Stimulated activated CD8-positive, alpha-beta memory T cell treated with anti-CD3 and anti-CD28 coated beads, Interleukin-12 subunit alpha, Interleukin-12 subunit beta, amount 100 ng/mL, for 24 hours (primary cell): ENCODE results near the gene EIF4B.

Source experiments
- DNase-seq: peaks from one replicate; pipeline ENCODE4 v3.0.0-alpha.2; 2020; ENCODE audit errors: extremely low read depth

EIF4B gene

GRCh38 chr12:53058674-53059433 lies 52.6 kb downstream of the EIF4B start:
- DNase-seq: no peak

DNA sequence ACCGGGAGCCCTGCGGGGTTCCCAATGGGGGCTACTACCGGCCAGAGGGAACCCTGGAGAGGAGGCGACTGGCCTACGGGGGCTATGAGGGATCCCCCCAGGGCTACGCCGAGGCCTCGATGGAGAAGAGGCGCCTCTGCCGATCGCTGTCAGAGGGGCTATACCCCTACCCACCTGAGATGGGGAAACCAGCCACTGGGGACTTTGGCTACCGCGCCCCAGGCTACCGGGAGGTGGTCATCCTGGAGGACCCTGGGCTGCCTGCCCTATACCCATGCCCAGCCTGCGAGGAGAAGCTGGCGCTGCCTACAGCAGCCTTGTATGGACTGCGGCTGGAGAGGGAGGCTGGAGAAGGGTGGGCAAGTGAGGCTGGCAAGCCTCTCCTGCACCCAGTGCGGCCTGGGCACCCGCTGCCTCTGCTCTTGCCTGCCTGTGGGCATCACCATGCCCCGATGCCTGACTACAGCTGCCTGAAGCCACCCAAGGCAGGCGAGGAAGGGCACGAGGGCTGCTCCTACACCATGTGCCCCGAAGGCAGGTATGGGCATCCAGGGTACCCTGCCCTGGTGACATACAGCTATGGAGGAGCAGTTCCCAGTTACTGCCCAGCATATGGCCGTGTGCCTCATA lies 53.3 kb downstream of the EIF4B start:
- no peak for DNase-seq

- DNase-seq: no peak
These were observed 53.9 kb downstream of the EIF4B start for GRCh38 chr12:53060064-53060720.

DNA sequence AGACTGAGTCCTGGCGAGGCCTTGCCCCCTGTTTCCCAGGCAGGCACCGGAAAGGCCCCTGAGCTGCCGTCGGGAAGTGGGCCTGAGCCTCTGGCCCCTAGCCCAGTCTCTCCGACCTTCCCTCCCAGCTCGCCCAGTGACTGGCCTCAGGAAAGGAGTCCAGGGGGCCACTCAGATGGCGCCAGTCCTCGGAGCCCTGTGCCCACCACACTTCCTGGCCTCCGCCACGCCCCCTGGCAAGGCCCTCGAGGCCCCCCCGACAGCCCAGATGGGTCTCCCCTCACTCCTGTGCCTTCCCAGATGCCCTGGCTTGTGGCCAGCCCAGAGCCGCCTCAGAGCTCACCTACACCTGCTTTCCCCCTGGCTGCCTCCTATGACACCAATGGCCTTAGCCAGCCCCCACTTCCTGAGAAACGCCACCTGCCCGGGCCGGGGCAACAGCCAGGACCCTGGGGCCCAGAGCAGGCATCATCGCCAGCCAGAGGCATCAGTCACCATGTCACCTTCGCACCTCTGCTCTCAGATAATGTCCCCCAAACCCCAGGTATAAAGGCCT lies 54.5 kb downstream of the EIF4B start:
- DNase-seq: no peak

DNA sequence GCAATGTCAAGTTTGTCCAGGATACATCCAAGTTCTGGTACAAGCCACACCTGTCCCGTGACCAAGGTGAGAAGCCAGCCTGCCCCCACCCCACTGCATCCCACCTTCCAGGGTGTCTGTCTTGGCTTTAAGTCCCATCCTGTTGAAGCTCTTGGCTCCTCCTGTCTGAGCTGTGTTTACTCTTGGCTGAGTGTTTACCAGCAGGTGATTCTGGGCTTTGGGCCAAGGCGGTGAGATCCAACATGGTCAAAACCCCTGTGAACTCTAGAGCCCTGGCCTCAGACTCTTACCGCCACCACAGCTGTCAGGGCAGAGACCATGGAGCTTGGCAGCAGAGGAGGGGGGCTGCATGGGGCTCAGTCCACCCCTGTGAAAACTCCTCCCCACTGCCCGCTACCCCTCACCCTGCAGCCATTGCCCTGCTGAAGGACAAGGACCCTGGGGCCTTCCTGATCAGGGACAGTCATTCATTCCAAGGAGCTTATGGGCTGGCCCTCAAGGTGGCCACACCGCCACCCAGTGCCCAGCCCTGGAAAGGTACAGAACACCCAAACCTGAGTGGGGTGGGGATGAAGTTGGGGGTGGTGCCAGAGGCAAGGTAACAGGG lies 55.3 kb downstream of the EIF4B start:
- DNase-seq: no peak

DNA sequence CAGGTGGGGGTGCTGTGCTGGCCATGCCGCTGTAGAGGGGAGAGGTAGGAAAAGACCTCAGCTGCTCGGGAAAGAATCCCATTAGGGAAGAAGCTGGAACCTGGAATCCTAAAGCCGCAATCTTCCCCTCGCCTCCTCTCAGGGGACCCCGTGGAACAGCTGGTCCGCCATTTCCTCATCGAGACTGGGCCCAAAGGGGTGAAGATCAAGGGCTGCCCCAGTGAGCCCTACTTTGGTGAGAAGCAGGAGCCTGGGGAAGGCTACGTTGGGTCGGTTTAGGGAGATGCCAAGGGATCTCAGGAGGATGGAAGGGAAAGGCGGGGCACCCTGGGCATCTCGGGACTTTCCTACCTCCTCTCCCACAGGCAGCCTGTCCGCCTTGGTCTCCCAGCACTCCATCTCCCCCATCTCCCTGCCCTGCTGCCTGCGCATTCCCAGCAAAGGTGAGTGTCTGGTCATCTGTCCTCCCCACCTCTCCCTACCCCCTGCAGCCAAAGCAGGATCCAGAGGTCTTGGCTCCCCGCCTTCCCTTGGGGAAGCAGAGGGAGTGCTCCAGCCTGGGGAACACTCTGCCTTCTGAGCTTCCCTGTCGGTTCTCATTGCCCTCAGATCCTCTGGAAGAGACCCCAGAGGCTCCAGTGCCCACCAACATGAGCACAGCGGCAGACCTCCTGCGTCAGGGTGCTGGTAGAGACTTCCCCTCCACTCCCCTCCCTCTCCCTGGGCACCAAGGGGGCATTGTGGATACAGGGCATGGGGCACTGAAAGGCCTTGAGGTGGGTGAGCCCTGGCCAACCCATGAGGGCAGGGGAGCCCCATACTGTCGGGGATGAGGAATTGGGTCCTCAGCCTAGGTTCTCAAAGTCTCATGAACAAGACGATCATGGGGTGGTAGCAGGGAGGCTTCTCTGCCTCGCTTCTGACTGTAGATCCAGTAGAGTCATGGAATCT lies 56.0 kb downstream of the EIF4B start:
- DNase-seq: no peak

- DNase-seq: no peak
These were observed 56.9 kb downstream of the EIF4B start for GRCh38 chr12:53062977-53063707.

- no peak for DNase-seq
These were observed 57.7 kb downstream of the EIF4B start for GRCh38 chr12:53063708-53064612.

DNA sequence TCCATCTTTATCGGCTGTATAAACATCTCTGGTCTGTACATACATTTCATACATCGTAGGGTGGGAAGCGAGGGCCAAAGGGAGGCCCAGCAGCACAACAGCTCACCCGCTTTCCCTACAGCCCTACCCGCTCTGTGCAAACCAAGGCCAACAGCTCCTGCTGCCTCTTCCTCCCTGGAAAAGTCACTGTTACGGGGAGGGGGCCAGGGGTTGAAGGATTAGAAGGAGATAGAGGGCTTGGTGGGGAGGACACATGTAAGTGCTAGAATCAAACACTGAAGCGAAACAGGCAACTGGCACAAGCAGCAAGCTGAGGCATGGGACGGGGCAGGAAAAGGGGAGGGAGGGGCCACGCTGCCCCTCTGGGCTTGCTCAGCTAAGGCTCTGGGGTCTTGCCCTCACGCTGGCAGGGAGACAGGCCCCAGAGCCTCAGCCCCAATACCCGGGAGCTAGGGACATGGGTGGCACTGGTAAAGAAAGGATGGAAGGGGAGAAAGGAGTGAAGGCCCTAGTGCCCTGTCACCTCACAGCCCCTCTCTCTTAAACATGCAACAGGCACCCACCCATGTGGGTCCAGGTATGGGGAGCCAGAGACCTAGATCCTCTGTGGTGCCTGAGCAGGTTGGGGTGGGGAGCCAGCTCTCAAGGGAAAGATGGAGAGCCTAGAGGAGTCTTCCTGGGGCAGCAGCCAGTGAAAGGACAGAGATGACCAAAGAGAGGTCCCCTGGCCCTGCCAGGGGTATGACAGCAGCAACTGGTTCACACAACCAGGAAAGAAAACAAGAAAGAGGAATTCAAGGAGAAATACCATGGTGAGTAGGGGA lies 58.6 kb downstream of the EIF4B start:
- no peak for DNase-seq

- no peak for DNase-seq
These were observed 59.2 kb downstream of the EIF4B start for GRCh38 chr12:53065470-53065869.

DNA sequence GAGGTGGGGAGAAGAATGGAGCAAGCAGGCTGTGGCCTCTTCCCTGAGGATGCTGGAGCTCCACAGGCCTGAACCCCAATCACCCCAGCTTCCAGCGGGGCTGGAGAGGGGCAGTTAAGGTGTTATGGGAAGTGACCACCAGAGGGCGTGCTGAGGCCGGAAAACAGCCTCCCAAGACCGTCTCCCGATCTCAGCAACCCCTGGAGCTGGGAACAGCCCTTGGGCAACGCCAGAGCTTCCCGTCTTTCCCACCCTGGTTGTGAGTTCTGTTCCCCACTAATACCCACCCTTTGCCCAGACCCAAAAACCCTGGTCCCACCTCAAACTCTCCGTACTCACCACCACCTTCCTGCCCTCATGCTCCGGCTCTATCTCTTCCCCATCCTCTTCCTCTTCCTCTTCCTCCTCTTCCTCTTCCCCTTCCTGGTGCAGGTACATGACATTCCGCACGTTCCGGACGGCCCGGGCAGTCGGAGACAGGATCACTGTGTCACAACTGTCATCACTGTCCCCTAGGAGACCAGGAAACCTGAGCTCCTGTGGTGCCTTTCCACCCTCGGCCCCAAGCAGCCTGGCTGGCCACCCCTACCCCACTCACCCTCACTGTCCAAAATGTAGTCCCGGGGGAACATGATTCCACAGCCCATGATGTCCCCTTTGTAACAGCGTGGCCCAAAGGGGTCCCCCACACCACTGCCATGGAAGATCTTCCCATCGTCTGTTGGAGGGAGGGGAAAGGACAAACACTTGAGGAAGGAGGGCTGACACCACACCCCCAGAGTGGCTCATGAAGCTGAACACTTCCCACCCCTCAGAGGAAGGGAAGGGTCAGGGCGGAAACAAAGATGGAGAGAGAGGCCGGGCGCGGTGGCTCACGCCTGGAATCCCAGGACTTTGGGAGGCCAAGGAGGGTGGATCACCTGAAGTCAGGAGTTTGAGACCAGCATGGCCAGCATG lies 60.0 kb downstream of the EIF4B start:
- DNase-seq: peak; percentile 25

DNA sequence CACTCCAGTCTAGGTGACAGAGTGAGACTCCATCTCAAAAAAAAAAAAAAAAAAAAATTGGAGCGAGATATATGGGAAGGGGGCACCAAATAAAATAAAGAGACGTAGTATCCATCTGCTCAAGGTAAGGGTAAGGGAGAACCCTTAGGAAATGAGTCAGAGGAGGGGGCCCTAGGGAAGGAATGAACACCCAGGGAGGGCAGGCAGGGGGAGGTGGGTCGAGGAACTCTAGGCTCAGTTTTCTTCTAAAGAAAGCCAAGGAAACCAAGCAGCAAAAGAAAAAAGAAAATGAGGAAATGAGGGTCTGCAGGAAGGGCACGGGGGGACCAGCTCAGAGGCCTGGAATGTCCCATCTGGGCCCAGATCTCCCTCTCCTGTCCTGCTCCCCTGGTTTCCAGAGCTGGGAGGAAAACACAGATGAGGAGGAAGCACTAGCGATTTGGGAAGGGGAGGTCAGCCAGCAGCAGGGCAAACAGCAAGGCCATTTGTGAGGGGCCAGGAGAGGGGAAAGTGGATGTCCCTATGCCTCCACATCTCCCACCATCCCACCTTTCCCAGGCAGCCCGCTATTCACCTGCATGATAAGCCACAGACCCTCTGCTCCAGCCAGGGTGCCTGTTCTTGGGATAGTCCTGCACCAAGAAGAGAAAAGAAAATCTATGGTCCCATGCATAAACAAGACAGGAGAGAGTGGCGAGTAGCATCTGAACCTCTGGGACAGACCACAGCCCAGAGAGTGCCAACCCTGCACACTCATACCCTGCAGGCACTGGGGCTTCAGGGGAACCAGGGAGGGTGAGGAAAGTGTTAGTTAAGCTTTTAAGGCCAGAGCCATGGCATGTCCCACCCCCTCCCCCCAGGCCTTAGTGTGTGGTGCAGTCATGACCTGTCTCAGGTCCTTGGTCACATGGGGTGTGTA lies 61.1 kb downstream of the EIF4B start:
- no peak for DNase-seq

DNA sequence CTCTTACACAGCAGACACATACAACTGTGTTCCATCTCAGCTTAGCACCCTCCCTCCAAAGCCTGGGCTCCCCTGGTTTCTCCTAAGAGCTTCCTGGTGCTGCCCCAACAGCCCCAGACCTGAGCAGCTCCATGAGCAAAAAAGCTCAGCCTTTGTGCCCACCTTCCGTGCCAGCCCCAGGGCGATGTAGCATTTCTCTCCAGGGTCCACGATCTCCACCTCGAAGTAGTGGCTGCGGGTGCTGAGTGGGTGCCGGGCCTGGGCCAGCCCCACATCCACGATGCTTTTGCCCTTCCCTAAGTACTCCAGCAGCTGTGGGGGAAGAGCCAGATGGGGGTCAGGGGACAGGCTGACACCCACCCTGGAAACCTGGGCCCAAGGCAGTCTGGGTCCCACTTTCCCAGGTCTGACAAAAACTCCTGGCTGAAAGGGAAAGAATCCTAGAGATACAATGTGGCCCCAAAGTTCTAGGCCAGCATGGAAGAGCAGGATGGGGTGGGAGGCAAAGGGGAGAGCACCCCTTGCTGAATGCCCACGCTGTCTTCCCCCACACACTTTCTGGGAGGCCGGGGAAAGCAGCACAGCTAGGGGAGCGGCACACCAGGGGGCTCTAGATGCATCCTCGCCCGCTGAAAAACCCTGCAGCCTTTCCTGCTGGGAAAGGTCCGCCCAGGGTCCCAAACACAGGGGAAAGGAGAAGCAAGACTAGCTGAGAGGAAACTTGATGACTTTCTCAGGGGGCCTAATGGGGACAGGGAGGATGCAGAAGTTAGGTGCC lies 61.9 kb downstream of the EIF4B start:
- no peak for DNase-seq

- no peak for DNase-seq
These were observed 62.7 kb downstream of the EIF4B start for GRCh38 chr12:53068811-53069585.
